ENCODE data around the gene P2RY1. TPM values are rescaled to one million over a fixed set of nuclear protein-coding genes. Genes with fewer than 3 reads are reported as not detected.

P2RY1 gene
- total RNA-seq, 1 donor: 0.36 TPM

DNA sequence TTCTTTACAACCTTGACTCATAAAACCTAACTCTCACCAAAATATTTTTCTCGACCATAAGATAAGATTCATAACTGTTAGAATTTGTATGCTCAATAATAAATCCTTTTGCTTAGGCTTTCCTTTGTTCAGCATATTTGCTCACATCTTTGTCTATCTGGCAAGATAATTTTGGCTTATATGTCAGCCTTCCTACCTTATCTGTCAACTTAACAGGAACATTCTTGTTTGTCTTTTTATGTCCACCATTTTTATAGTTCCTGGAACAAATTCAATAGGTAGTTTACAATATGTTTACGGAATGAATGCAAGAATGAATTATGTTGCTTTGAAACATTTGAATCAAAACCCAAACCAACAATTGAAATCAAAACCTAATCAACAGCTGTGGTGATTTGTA is 41.0 kb upstream of the P2RY1 start:
- Histone ChIP-seq H3K9me3 (ENCODE audit: low read depth, low read length) (no peaks in the 10 kb centered on the region), H3K4me2 (ENCODE audit: insufficient read depth, low read length) (no peak overlapping the region), H3K27ac (ENCODE audit: low read depth, low read length) (no peak overlapping the region), H4K20me1 (ENCODE audit: insufficient read depth, low read length) (no peaks in the 10 kb centered on the region), H3K27me3 (ENCODE audit: insufficient read depth, low read length) (no peaks in the 10 kb centered on the region), H3K36me3 (ENCODE audit: insufficient read depth, low read length) (no peaks in the 10 kb centered on the region), H3K79me2 (ENCODE audit: insufficient read depth, low read length) (no peaks in the 10 kb centered on the region), H2AFZ (ENCODE audit: low read length) (no peak overlapping the region), H3K4me1 (ENCODE audit: insufficient read depth, low read length) (no peaks in the 10 kb centered on the region), H3K4me3 (ENCODE audit: insufficient read depth, low read length) (no peak overlapping the region)
- no peak for DNase-seq (ENCODE audit: insufficient read length, low spot score, missing footprints)
- TF ChIP-seq, protein P1, sequence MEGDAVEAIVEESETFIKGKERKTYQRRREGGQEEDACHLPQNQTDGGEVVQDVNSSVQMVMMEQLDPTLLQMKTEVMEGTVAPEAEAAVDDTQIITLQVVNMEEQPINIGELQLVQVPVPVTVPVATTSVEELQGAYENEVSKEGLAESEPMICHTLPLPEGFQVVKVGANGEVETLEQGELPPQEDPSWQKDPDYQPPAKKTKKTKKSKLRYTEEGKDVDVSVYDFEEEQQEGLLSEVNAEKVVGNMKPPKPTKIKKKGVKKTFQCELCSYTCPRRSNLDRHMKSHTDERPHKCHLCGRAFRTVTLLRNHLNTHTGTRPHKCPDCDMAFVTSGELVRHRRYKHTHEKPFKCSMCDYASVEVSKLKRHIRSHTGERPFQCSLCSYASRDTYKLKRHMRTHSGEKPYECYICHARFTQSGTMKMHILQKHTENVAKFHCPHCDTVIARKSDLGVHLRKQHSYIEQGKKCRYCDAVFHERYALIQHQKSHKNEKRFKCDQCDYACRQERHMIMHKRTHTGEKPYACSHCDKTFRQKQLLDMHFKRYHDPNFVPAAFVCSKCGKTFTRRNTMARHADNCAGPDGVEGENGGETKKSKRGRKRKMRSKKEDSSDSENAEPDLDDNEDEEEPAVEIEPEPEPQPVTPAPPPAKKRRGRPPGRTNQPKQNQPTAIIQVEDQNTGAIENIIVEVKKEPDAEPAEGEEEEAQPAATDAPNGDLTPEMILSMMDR (IDR thresholded peaks at IDR 0.05; ENCODE audit: extremely low read depth, low read depth, low read length): no peak

DNA sequence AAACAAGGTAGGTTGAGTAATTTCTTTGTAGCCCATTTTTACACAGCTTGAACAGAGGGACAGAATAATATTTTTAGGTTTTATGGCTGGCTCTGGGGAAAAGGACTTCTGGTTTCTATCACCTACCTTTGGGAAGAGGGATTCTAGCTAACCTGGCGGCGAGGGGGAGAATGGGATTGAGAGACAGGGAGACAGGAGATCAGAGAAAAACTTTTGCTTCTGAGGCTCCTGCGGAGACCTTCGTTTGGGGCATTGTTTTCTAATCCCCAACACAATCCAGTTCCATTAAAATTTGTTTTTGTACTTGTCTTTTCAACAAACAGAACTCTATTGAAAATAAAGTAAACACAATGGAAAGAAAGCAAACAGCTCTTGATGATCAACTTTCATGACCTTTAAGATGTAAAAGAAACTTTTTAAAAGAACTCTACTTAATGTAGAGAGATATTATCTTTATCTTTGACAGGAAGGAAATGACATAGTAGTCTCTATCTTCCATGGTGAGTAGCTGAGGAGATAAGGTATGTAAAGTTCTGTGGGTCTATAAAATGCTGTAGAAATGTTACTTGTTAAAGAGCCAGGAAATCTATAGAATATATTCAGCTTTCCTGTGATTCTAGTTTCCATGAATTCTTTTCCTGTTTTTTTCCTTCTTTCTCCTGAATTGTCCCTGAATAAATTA is 37.0 kb upstream of the P2RY1 start:
- no peak overlapping the region for H2AFZ ChIP-seq (ENCODE audit: low read length)
- no peaks in the 10 kb centered on the region for H4K20me1 ChIP-seq (ENCODE audit: insufficient read depth, low read length)
- no peak for DNase-seq (ENCODE audit: insufficient read length, low spot score, missing footprints)
- no peaks in the 10 kb centered on the region for H3K4me1 ChIP-seq (ENCODE audit: insufficient read depth, low read length)
- H3K9me3 ChIP-seq (ENCODE audit: low read depth, low read length): no peaks in the 10 kb centered on the region
- H3K27ac ChIP-seq (ENCODE audit: low read depth, low read length): no peak overlapping the region
- no peaks in the 10 kb centered on the region for H3K36me3 ChIP-seq (ENCODE audit: insufficient read depth, low read length)
- no peak overlapping the region for H3K4me2 ChIP-seq (ENCODE audit: insufficient read depth, low read length)
- H3K27me3 ChIP-seq (ENCODE audit: insufficient read depth, low read length): no peaks in the 10 kb centered on the region
- H3K79me2 ChIP-seq (ENCODE audit: insufficient read depth, low read length): no peaks in the 10 kb centered on the region
- TF ChIP-seq, protein P1 (IDR thresholded peaks at IDR 0.05; ENCODE audit: extremely low read depth, low read depth, low read length): no peak
- no peak overlapping the region for H3K4me3 ChIP-seq (ENCODE audit: insufficient read depth, low read length)

DNA sequence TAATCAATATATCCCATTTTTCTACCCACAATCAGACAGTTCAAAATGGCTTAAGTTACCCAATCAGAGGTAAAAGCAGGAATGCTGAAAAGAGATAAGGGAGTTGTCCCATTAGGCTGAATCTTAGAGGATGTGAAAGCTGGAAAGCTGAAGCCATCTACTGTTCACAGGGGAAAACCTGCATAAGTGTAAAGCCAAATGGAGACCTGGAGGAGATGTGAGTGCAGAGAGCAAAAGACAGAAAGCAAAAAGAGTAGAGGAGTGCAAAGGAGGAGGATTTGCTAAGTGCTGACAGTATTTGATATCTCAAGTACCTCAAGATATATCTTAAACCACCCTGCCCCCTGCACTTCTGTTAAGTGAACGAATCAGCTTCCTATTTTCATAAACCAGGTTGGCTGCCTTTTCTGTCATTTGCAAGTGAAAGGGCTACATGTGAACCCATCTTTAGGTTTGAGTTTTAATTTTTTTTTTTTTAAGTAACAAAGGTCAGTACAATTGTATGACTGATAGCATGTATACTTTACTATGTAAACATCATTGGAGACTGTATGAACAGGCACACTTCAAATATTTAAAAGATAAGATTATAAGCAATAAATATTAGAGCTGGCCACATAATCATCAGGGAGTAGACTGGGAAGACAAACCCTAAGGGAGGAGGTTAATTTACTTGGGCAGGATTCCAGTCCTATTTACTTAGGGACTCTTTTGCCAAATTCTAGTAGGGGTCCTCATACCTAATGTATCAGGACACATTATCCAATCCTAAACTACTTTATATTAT is 22.8 kb upstream of the P2RY1 start:
- no peaks in the 10 kb centered on the region for H3K4me1 ChIP-seq (ENCODE audit: insufficient read depth, low read length)
- H3K4me2 ChIP-seq (ENCODE audit: insufficient read depth, low read length): no peak overlapping the region
- H3K79me2 ChIP-seq (ENCODE audit: insufficient read depth, low read length): no peaks in the 10 kb centered on the region
- H3K9me3 ChIP-seq (ENCODE audit: low read depth, low read length): no peaks in the 10 kb centered on the region
- no peak overlapping the region for H3K27ac ChIP-seq (ENCODE audit: low read depth, low read length)
- DNase-seq (ENCODE audit: insufficient read length, low spot score, missing footprints): no peak
- H2AFZ ChIP-seq (ENCODE audit: low read length): no peak overlapping the region
- no peaks in the 10 kb centered on the region for H4K20me1 ChIP-seq (ENCODE audit: insufficient read depth, low read length)
- no peaks in the 10 kb centered on the region for H3K36me3 ChIP-seq (ENCODE audit: insufficient read depth, low read length)
- TF ChIP-seq, protein P1 (IDR thresholded peaks at IDR 0.05; ENCODE audit: extremely low read depth, low read depth, low read length): no peak
- no peak overlapping the region for H3K4me3 ChIP-seq (ENCODE audit: insufficient read depth, low read length)
- H3K27me3 ChIP-seq (ENCODE audit: insufficient read depth, low read length): no peaks in the 10 kb centered on the region

GRCh38 chr3:152817400-152817799 is 17.5 kb upstream of the P2RY1 start:
- H3K27ac ChIP-seq (ENCODE audit: low read depth, low read length): no peak overlapping the region
- H4K20me1 ChIP-seq (ENCODE audit: insufficient read depth, low read length): no peaks in the 10 kb centered on the region
- TF ChIP-seq, protein P1 (IDR thresholded peaks at IDR 0.05; ENCODE audit: extremely low read depth, low read depth, low read length): no peak
- no peak overlapping the region for H3K4me3 ChIP-seq (ENCODE audit: insufficient read depth, low read length)
- H3K79me2 ChIP-seq (ENCODE audit: insufficient read depth, low read length): no peaks in the 10 kb centered on the region
- DNase-seq (ENCODE audit: insufficient read length, low spot score, missing footprints): no peak
- H3K27me3 ChIP-seq (ENCODE audit: insufficient read depth, low read length): no peaks in the 10 kb centered on the region
- no peaks in the 10 kb centered on the region for H3K9me3 ChIP-seq (ENCODE audit: low read depth, low read length)
- no peak overlapping the region for H3K4me2 ChIP-seq (ENCODE audit: insufficient read depth, low read length)
- H3K4me1 ChIP-seq (ENCODE audit: insufficient read depth, low read length): no peaks in the 10 kb centered on the region
- no peaks in the 10 kb centered on the region for H3K36me3 ChIP-seq (ENCODE audit: insufficient read depth, low read length)
- H2AFZ ChIP-seq (ENCODE audit: low read length): no peak overlapping the region

All from osteoblast (primary cell).